Measurements from ENCODE around the gene RFX1.

GRCh38 chr19:13923194-13923987 is 82.7 kb downstream of the RFX1 start:
- TF ChIP-seq FOXK1 (CRISPR knock-in tag; IDR thresholded peaks at IDR 0.05) (no peak), GRHL2 (CRISPR knock-in tag; IDR thresholded peaks at IDR 0.05; ENCODE audit: insufficient replicate concordance, severe bottlenecking) (no peak), TEAD4 (CRISPR knock-in tag; IDR thresholded peaks at IDR 0.05) (no peak), CTCF (IDR thresholded peaks at IDR 0.05) (no peak), NR2C2 (CRISPR knock-in tag; IDR thresholded peaks at IDR 0.05) (no peak)
- TF ChIP-seq, protein P1, sequence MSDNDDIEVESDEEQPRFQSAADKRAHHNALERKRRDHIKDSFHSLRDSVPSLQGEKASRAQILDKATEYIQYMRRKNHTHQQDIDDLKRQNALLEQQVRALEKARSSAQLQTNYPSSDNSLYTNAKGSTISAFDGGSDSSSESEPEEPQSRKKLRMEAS (CRISPR knock-in tag; IDR thresholded peaks at IDR 0.05): no peak
- TF ChIP-seq, protein P2, sequence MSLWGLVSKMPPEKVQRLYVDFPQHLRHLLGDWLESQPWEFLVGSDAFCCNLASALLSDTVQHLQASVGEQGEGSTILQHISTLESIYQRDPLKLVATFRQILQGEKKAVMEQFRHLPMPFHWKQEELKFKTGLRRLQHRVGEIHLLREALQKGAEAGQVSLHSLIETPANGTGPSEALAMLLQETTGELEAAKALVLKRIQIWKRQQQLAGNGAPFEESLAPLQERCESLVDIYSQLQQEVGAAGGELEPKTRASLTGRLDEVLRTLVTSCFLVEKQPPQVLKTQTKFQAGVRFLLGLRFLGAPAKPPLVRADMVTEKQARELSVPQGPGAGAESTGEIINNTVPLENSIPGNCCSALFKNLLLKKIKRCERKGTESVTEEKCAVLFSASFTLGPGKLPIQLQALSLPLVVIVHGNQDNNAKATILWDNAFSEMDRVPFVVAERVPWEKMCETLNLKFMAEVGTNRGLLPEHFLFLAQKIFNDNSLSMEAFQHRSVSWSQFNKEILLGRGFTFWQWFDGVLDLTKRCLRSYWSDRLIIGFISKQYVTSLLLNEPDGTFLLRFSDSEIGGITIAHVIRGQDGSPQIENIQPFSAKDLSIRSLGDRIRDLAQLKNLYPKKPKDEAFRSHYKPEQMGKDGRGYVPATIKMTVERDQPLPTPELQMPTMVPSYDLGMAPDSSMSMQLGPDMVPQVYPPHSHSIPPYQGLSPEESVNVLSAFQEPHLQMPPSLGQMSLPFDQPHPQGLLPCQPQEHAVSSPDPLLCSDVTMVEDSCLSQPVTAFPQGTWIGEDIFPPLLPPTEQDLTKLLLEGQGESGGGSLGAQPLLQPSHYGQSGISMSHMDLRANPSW (CRISPR knock-in tag; conservative IDR thresholded peaks at IDR 0.05; ENCODE audit: low read depth): no peak
- TF ChIP-seq, protein P3, sequence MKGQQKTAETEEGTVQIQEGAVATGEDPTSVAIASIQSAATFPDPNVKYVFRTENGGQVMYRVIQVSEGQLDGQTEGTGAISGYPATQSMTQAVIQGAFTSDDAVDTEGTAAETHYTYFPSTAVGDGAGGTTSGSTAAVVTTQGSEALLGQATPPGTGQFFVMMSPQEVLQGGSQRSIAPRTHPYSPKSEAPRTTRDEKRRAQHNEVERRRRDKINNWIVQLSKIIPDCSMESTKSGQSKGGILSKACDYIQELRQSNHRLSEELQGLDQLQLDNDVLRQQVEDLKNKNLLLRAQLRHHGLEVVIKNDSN (CRISPR knock-in tag; IDR thresholded peaks at IDR 0.05): no peak
